HG03045 (cell line): ENCODE results near the gene CD70.
"Not testable (repeated sequence)": the region's sequence is repeated elsewhere in the genome, so short reads cannot be mapped to it uniquely, and the experiment has no call there.

ENCODE experiments used
- ATAC-seq: cut with Tn5 transposase; IDR thresholded peaks from one replicate; pipeline ENCODE4 v1.9.1; 2021; ENCODE audit warnings: mild to moderate bottlenecking, moderate library complexity; ENCODE audit not compliant: unreplicated experiment

Gene CD70, protein sequence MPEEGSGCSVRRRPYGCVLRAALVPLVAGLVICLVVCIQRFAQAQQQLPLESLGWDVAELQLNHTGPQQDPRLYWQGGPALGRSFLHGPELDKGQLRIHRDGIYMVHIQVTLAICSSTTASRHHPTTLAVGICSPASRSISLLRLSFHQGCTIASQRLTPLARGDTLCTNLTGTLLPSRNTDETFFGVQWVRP

GRCh38 chr19:6590827-6591319 lies at the start of gene CD70:
CD70 (minus strand) TSS chr19:6591150; CDS start chr19:6591002, 148 bp downstream.
- ATAC-seq = peak; percentile 55

DNA sequence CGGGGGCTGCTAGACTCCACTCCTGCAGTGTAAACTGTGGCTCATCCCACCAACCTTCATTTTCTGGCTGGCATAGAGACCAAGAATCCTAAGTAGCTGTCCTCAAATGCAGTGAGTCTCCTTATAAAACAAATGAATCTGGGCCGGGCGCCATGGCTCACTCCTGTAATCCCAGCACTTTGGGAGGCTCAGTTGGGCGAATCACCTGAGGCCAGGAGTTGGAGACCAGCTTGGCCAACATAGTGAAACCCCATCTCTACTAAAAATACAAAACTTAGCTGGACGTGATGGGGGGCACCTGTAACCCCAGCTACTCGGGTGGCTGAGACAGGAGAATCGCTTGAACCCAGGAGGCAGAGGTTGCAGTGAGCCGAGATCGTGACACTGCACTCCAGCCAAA lies 49.4 kb upstream of the CD70 start:
- not testable (repeated sequence) for ATAC-seq

DNA sequence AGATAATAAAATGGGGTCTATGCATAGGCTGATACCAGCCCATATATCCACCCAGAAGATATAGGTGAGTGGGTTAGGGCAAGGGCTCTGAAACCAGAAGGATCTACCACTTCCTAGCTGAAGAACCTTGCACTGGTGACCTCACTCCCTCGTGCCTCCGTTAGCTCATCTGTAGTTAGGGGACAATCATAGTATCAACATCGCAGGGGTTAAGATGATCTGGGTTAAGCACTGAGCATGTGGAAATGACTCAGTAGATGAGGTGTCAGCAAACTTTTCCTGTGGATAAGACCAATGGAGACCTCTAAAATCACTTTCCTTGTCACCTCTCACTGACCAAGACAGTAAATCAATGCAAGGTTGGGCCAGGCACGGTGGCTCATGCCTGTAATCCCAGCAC lies 48.5 kb upstream of the CD70 start:
- ATAC-seq = no peak

DNA sequence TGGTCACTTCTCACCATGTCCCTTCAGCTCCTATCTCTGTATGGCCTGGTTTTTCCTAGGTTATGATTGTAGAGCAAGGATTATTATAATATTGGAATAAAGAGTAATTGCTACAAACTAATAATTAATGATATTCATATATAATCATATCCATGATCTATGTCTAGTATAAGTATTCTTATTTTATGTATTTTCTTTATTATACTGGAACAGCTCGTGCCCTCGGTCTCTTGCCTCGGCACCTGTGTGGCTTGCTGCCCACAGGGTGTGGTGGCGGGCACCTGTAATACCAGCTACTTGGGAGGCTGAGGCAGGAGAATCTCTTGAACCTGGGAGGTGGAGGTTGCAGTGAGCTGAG lies 42.5 kb upstream of the CD70 start:
- not testable (repeated sequence) for ATAC-seq

DNA sequence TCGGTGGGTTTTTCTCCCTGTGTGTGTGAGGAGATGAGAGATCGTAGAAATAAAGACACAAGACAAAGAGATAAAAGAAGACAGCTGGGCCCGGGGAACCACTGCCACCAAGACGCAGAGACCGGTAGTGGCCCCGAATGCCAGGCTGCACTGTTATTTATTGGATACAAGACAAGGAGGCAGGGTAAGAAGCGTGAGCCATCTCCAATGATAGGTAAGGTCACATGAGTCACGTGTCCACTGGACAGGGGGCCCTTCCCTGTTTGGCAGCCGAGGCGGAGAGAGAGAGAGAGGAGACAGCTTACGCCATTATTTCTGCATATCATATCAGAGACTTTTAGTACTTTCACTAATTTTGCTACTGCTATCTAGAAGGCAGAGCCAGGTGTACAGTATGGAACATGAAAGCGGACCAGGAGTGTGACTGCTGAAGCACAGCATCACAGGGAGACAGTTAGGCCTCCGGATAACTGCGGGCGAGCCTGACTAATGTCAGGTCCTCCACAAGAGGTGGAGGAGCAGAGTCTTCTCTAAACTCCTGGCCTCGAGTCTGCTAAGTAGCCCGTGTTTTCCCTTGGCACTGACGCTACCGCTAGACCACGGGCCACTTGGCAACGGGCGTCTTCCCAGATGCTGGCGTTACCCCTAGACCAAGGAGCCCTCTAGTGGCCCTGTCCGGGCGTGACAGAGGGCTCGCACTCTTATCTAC lies 42.0 kb upstream of the CD70 start:
- ATAC-seq = not testable (repeated sequence)

DNA sequence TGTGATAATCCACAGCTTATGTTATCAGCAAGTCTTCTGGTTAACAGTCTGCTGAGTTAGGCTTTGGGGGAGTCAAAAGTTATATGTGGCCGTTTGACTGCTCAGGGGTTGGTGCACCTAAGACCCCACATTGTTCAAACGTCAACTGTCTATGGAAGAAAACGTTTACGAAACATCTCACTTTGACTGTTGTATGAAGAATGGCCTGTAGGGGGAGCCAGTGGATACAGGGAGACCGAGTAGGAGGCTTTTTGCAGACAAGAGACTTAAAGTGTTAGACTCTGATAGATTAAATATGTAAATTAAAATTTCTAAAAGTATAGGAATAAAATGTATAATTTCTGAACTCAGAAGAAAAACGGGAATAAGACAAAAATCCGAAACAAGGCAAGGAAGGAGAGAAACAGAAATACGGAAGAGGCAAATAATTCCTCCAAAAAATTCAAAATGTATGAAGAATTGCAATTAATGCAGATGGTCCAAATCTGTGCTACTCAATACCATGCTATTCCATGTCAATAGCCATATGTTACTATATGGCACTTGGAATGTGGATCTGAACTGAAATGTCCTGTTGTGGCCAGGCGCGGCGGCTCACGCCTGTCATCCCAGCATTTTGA lies 41.2 kb upstream of the CD70 start:
- ATAC-seq = no peak

- no peak for ATAC-seq
These were observed 35.8 kb upstream of the CD70 start for GRCh38 chr19:6626764-6627163.

DNA sequence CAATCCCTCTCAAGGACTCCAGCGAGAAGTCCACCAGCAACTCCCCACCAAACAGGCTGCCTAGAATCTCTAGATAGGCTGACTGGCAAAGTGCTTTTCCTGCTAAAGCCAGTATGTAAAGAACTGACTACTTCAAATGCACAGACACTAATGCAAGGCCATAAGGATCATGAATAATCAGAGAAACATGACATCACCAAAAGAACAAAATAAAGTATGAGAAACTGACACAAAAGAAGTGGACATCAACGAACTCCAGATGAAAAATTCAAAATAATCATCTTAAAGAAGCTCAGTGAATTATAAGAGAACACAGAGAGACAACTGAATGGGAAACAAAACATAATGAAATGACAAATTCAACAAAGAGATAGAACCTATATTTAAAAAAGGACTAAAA lies 26.4 kb upstream of the CD70 start:
- no peak for ATAC-seq

GRCh38 chr19:6616011-6616410 lies 25.1 kb upstream of the CD70 start:
- ATAC-seq = no peak

DNA sequence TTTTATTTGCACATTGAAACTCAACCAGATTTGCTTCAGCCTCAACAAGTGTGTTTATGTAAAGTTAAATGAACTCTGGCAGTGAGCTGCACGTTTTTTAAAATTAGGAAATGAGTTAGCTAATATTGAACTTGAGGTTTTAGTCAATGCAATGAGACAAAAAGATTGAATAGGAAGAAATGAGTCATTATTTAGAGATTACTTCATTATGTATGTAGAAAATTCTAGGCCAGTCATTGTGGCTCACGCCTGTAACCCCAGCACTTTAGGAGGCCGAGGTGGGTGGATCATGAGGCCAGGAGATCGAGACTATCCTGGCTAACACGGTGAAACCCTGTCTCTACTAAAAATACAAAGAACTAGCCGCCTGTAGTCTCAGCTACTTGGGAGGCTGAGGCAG lies 22.8 kb upstream of the CD70 start:
- ATAC-seq = no peak

- ATAC-seq = no peak
These were observed 20.2 kb upstream of the CD70 start for GRCh38 chr19:6610934-6611852.

DNA sequence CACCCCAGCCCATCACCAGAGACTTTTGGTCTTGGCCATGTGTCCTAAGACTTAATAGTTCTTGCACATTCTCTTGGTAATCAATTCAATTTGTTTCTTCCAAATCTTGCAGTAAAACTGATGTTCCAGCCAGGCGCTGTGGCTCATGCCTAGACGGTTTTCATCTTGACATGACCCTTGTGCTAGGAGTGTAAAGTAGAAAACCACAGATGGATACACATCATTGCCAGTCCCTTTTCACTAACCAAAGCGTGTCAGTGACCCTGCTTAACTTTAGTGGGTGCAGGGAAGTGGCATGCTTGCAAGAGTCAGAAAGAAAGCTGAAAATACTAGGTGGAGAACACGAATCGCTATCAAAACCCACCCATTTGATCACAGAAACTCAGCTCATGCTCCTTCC lies 18.0 kb upstream of the CD70 start:
- no peak for ATAC-seq

GRCh38 chr19:6608146-6608545 lies 17.2 kb upstream of the CD70 start:
- ATAC-seq = not testable (repeated sequence)

DNA sequence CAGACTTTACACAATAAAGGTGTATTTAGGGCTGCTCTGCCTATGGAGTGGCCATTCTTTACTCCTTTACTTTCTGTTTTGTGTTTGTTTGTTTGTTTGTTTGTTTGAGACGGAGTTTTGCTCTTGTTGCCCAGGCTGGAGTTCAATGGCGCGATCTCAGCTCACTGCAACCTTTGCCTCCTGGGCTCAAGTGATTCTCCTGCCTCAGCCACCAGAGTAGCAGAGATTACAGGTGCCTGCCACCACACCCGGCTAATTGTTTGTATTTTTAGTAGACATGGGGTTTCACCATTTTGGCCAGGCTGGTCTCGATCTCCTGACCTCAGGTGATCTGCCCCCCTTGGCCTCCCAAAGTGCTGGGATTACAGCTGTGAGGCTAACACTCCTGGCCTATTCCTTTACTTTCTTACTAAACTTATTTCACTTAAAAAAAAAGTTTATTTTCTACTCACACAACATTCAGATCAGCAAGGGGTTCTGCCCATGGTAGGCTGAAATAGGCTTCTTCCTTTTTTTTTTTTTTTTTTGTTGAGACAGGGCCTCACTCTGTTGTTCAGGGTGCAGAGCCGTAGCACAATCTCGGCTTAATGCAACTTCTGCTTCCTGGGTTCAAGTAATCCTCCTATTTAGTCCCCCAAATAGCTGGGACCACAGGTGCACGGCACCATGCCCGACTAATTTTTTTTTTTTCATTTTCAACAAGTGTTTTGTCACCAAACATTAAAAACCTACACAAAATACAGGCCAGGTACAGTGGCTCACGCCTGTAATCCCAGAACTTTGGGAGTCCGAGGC lies 15.5 kb upstream of the CD70 start:
- not testable (repeated sequence) for ATAC-seq

GRCh38 chr19:6604906-6605305 lies 14.0 kb upstream of the CD70 start:
- ATAC-seq = no peak

DNA sequence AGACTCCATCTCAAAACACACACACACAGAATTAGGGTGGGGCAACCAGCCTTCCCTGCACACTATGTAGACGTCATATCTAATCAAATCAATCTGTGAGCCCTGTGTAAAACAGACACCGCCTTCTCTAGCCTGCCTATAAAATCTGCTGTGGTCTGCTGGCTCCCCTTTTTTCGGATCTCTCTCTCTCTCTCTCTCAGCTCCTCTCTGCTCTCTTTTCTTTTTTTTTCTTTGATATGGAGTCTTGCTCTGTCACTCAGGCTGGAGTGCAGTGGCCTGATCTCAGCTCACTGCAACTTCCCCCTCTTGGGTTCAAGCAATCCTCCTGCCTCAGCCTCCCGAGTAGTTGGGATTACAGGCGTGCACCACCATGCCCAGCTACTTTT lies 11.8 kb upstream of the CD70 start:
- no peak for ATAC-seq

DNA sequence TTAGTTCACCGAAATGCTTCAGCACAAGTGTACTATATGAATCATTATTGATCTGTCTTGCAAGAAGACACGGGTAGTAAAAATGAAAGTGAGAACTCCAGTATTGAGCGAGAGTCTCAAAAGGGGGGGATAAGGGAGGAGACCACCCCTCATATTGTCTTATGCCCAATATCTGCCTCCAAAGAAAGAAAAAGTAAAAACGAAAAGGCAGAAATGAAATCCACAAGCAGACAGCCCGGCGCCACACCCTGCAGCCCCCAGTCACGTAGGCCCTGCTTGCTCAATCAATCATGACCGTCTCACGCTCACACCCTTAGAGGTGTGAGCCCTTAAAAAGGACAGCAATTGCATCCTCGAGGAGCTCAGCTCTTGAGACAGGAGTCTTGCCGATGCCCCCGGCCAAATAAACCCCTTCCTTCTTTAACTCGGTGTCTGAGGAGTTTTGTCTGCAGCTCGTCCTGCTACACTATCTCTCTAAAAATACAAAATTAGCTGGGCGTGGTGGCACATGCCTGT lies 10.6 kb upstream of the CD70 start:
- not testable (repeated sequence) for ATAC-seq

GRCh38 chr19:6600951-6601536 lies 10.1 kb upstream of the CD70 start:
- not testable (repeated sequence) for ATAC-seq

DNA sequence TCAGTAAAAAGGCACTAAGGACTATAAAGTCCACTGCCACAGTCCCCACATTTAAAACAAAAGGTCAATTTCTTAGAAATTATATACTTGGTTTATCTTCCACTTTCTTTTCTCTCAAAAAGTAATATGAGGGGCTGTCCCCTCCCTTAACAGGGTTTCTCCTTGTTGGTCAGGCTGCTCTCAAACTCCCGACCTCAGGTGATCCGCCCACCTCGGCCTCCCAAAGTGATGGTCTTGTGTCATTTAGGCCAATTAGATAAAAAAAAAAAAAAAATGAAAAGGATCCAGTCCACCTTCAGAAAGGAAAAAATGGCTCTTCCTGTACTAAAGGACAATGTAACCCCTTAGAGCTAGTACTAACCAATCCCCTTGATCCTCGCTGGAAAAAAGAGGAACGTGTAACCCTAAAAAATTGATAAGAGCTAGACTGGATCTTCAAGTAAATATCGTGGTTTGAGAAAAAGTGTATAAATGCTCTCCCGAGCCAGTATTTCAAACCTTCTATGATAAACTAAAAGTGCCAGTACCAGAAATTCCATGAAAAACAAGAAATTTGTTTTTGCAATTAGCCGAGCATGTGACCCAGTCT lies 9.0 kb upstream of the CD70 start:
- no peak for ATAC-seq
